ENCODE results near the gene GNAI3. TPM values are rescaled to one million over a fixed set of nuclear protein-coding genes. Genes with fewer than 3 reads are reported as not detected.

GNAI3 gene
- total and polyA plus RNA-seq, 2 of the 13 experiments (the other 11 are each of a cell fraction or from before 2014, with no cell fraction given) = 4.3 to 9.0 TPM

GRCh38 chr1:109634292-109634691 lies 85.9 kb downstream of the GNAI3 start:
- H3K9me3 ChIP-seq (ENCODE audit: low read length) = no peaks in the 10 kb centered on the region
- no peaks in the 10 kb centered on the region for H3K79me2 ChIP-seq (ENCODE audit: insufficient read depth, low read length)
- no peak for FAIRE-seq
- BruUV-seq (replicated peaks) = no TSS peak
- H3K9ac ChIP-seq (ENCODE audit: insufficient read depth, low read depth, low read length) = no peak overlapping the region
- in situ Hi-C loops (cut with HindIII; ENCODE audit: extremely low pct_ligation_motif_present, low pct_unique_long_range_greater_than_20kb) = no loop called here
- H3K4me1 ChIP-seq (ENCODE audit: insufficient read depth, low read length) = peaks cover 27% of the 10 kb centered on the region
- POLR2A ChIA-PET = no interaction called here
- H4K20me1 ChIP-seq (ENCODE audit: insufficient read depth, low read length) = no peaks in the 10 kb centered on the region
- CTCF ChIA-PET (ENCODE audit: low intra/inter-chr PET ratio, low total read pairs) = no interaction called here
- 79% methylated on average over 6 of the region's 6 CpGs for WGBS (ENCODE audit: low lambda C conversion rate)
- H3K27ac ChIP-seq (ENCODE audit: extremely low read length, insufficient read depth, low read length) = no peak overlapping the region
- no peak for ATAC-seq
- no peak for TF ChIP-seq ZNF850 (CRISPR knock-in tag; conservative IDR thresholded peaks at IDR 0.05)
- no peak for TF ChIP-seq ZNF598 (CRISPR knock-in tag; IDR thresholded peaks at IDR 0.05; ENCODE audit: borderline replicate concordance)
- peak; percentile 18; the same call in 1 of the 2 replicates for TF ChIP-seq ZNF768 (CRISPR knock-in tag; IDR thresholded peaks at IDR 0.05)
- no peak for TF ChIP-seq MIER2 (CRISPR knock-in tag; IDR thresholded peaks at IDR 0.05)
- peaks cover 19 to 22% of the 10 kb centered on the region in 2 experiments for H3K36me3 ChIP-seq (replicated peaks in 1 of 2; ENCODE audit: control insufficient read depth in 1 of 2, insufficient read depth in 2 of 2, low read length in 2 of 2)
- no peak overlapping the region for H3K4me3 ChIP-seq (replicated peaks in 1 of 3; ENCODE audit: insufficient read depth in 1 of 3, low read depth in 2 of 3, low read length in 3 of 3)
- no peak overlapping the region for H3K4me2 ChIP-seq (ENCODE audit: low read depth, low read length)
- no peak overlapping the region for H2AFZ ChIP-seq (ENCODE audit: low read length)
- DNase-seq (ENCODE audit: low spot score) = no peak
- no peaks in the 10 kb centered on the region for H3K27me3 ChIP-seq (ENCODE audit: control insufficient read depth in 1 of 2, insufficient read depth in 2 of 2, low read length in 2 of 2)
- intact Hi-C loops (cut with micrococcal nuclease; ENCODE audit: unreplicated experiment) = no loop called here

- Histone ChIP-seq H2AFZ (ENCODE audit: low read length) (no peak overlapping the region), H3K36me3 (replicated peaks in 1 of 2; ENCODE audit: control insufficient read depth in 1 of 2, insufficient read depth in 2 of 2, low read length in 2 of 2) (peaks cover 14% of the 10 kb centered on the region in 2 experiments), H3K4me1 (ENCODE audit: insufficient read depth, low read length) (peaks cover 27% of the 10 kb centered on the region), H3K9me3 (ENCODE audit: low read length) (no peaks in the 10 kb centered on the region), H3K27me3 (ENCODE audit: control insufficient read depth in 1 of 2, insufficient read depth in 2 of 2, low read length in 2 of 2) (no peaks in the 10 kb centered on the region), H3K9ac (ENCODE audit: insufficient read depth, low read depth, low read length) (no peak overlapping the region), H3K4me2 (ENCODE audit: low read depth, low read length) (no peak overlapping the region), H3K4me3 (replicated peaks in 1 of 3; ENCODE audit: insufficient read depth in 1 of 3, low read depth in 2 of 3, low read length in 3 of 3) (no peak overlapping the region), H3K79me2 (ENCODE audit: insufficient read depth, low read length) (no peaks in the 10 kb centered on the region), H4K20me1 (ENCODE audit: insufficient read depth, low read length) (no peaks in the 10 kb centered on the region), H3K27ac (ENCODE audit: extremely low read length, insufficient read depth, low read length) (no peak overlapping the region)
- in situ Hi-C loops (cut with HindIII; ENCODE audit: extremely low pct_ligation_motif_present, low pct_unique_long_range_greater_than_20kb) = no loop called here
- TF ChIP-seq TEAD2 (CRISPR knock-in tag; IDR thresholded peaks at IDR 0.05) = no peak
- TF ChIP-seq PHF20 (CRISPR knock-in tag; IDR thresholded peaks at IDR 0.05) = no peak
- FAIRE-seq (no peak), DNase-seq (ENCODE audit: low spot score) (no peak), ATAC-seq (no peak)
- CTCF ChIA-PET (ENCODE audit: low intra/inter-chr PET ratio, low total read pairs) = no interaction called here
- intact Hi-C loops (cut with micrococcal nuclease; ENCODE audit: unreplicated experiment) = no loop called here
- WGBS (ENCODE audit: low lambda C conversion rate) = 87% methylated on average over 11 of the region's 13 CpGs
- no TSS peak for BruUV-seq (replicated peaks)
- POLR2A ChIA-PET = interaction anchor here (1.1 to 1.7 kb wide), 3 partner anchors 9 to 89 kb away, joined by 3 to 9 read pairs (median 3); partner anchors contain the start of gene GSTM4
Observed at GRCh38 chr1:109634771-109635750, 86.6 kb downstream of the GNAI3 start.
